Spinal cord (tissue), 10 donors: Measurements from ENCODE around the gene PLEK. TPM values are rescaled to one million over a fixed set of nuclear protein-coding genes. Genes with fewer than 3 reads are reported as not detected.
"Not testable (repeated sequence)": the region's sequence is repeated elsewhere in the genome, so short reads cannot be mapped to it uniquely, and the experiment has no call there.

Source experiments
- DNase-seq, 6 donors: peaks; one replicate each; pipeline versions ENCODE4 v3.0.0 to v3.0.0-alpha.2; 2013 to 2015; ENCODE audit warnings: low spot score in 6 of 6, low read depth in 4 of 6
- H3K27ac ChIP-seq: one replicate; pipeline ENCODE4 v1.5.1; 2013; ENCODE audit warnings: low read depth, low read length, control low read depth
- H3K27me3 ChIP-seq: one replicate; pipeline ENCODE4 v1.6.1; 2013; ENCODE audit warnings: low read length; ENCODE audit not compliant: control insufficient read depth, insufficient read depth
- H3K36me3 ChIP-seq: one replicate; pipeline ENCODE4 v1.6.1; 2013; ENCODE audit warnings: low read length; ENCODE audit not compliant: control insufficient read depth, insufficient read depth
- H3K4me1 ChIP-seq: one replicate; pipeline ENCODE4 v1.6.1; 2013; ENCODE audit warnings: low read length; ENCODE audit not compliant: control insufficient read depth, insufficient read depth
- H3K4me3 ChIP-seq: one replicate; pipeline ENCODE4 v1.5.1; 2013; ENCODE audit warnings: low read depth, low read length, control low read depth
- H3K9me3 ChIP-seq: one replicate; pipeline ENCODE4 v1.6.1; 2013; ENCODE audit warnings: low read length; ENCODE audit not compliant: control insufficient read depth, insufficient read depth
- WGBS: methylation state at CpG from one replicate; pipeline ENCODE4 v1.1.5; 2013; ENCODE audit warnings: missing lambda C conversion rate; ENCODE audit not compliant: insufficient coverage; 5-methylcytosine and 5-hydroxymethylcytosine counted together
- polyA plus RNA-seq, 2 donors: library from polyadenylated mRNA; unstranded; fragments of 120-200 nt; gene quantifications; one replicate each; pipeline ENCODE4 v1.2.1, GENCODE V29; 2013; ENCODE audit not compliant: insufficient read length in 2 of 2
- total RNA-seq, 2 donors: library from RNA; depleted of rRNA in 1 of 2; stranded (reverse); fragments of 120-200 nt in 1 of 2; fragments of >200 nt in 1 of 2; gene quantifications; one replicate each; pipeline versions ENCODE4 v1.2.3 to v1.2.4, GENCODE V29; 2013 to 2014
- donor health status: healthy.

Gene PLEK
- total and polyA plus RNA-seq, 4 donors = 5.2 to 12.3 (median 7.9) TPM

DNA sequence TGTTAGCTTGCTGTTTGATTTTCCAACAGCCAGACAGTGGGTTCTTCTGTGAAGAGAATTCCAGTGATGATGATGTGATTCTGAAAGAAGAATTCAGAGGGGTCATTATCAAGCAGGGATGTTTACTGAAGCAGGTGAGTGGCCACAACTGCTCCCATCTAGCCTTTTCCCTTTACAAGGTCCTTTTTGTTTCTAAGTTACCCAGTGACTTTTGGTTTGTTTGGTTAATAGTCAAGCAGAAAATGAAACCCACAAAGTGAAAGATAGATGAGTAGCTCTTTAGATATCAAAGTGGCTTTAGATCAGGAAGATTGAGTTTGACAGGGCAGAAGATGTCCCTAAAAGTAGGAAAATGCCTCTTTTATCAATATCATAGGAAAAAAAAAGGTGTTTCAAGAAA is 23.3 kb downstream of the PLEK start:
- no peak for DNase-seq
- Histone ChIP-seq H3K27ac (no peak overlapping the region), H3K27me3 (no peaks in the 10 kb centered on the region)

DNA sequence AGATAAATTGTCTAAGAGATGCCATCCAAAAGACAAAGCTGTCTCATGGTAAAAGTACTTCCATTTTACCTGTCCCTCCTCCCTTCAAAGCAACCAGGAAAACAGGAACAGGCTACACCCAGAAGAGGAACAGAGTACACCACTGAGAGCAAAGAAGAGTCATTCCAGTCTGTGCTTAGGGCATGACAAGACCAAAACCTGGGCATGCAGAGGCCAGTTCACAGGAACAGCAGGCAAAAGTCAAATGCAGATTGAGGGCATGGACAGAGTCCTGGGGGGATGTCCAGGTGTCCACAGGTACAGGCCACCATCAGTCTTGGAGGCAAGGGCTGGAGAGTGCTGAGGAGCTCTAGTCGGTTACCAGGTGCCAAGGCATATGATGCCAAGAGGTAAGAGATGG is 23.7 kb downstream of the PLEK start:
- H3K27ac ChIP-seq = no peak overlapping the region
- H3K4me1 ChIP-seq = peaks cover 11% of the 10 kb centered on the region
- no peaks in the 10 kb centered on the region for H3K27me3 ChIP-seq
- DNase-seq = no peak
- WGBS = 100% methylated on average over 1 of the region's 1 CpG
- H3K4me3 ChIP-seq = no peak overlapping the region
- H3K36me3 ChIP-seq = no peaks in the 10 kb centered on the region
- no peaks in the 10 kb centered on the region for H3K9me3 ChIP-seq

More for the DNA sequence above, 23.3 kb downstream of the PLEK start:
- Histone ChIP-seq H3K36me3 (no peaks in the 10 kb centered on the region), H3K4me1 (peaks cover 11% of the 10 kb centered on the region), H3K4me3 (no peak overlapping the region), H3K9me3 (no peaks in the 10 kb centered on the region)

- H3K36me3 ChIP-seq = no peaks in the 10 kb centered on the region
- H3K27me3 ChIP-seq = no peaks in the 10 kb centered on the region
- H3K4me3 ChIP-seq = no peak overlapping the region
- peaks cover 11% of the 10 kb centered on the region for H3K4me1 ChIP-seq
- H3K9me3 ChIP-seq = no peaks in the 10 kb centered on the region
- WGBS = 23% methylated on average over 1 of the region's 2 CpGs
- peak in 3 of 6 donors; percentile 62 to 94 (median 83) for DNase-seq
- H3K27ac ChIP-seq = peak overlapping the region; percentile 30
Measured at GRCh38 chr2:68390114-68390513, 25.0 kb downstream of the PLEK start.

DNA sequence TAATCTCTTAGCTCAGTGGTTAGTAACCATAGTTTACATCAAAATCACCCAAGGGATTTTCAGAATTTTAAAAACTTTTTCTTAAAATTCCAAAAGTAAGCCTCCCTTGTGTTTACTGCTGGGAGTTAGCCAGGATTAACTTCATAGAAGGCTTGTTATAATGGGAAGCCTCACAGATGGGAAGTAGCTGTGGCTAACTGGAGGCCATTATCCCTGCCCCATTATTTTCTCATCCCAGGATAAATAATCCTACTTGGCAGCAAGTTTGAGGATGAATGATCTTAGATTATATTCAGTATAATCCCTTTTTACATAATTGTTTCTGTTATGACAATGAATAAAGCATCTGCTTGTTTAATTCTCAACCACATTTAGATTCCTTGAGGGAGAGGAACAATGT is 25.5 kb downstream of the PLEK start:
- Histone ChIP-seq H3K4me3 (no peak overlapping the region), H3K27me3 (no peaks in the 10 kb centered on the region), H3K4me1 (peaks cover 11% of the 10 kb centered on the region), H3K9me3 (no peaks in the 10 kb centered on the region), H3K36me3 (no peaks in the 10 kb centered on the region), H3K27ac (peak overlapping the region; percentile 48)
- DNase-seq = peak in 2 of 6 donors; percentile 46 to 77

DNA sequence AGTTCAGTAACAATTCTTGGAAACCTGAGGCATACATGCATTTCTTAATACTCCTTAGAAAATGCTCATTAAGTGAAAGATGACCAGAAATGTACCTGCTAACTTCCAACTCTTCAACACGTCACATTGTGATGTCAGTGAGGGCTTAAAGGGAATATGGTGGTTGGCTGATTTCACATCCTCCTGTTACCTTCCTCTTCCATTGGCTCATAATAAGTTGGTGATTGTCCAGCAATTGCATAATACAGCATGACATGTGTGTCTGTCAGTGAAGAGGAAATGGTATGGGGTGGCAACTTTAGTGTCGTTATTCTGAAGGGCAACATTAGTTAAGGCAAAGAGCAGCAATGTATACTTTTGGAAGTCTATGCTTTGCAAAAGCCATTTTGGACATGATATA is 26.0 kb downstream of the PLEK start:
- Histone ChIP-seq H3K9me3 (no peaks in the 10 kb centered on the region), H3K36me3 (no peaks in the 10 kb centered on the region), H3K4me1 (peaks cover 11% of the 10 kb centered on the region), H3K27ac (no peak overlapping the region), H3K27me3 (no peaks in the 10 kb centered on the region), H3K4me3 (no peak overlapping the region)
- no peak for DNase-seq
- WGBS = 93% methylated on average over 1 of the region's 2 CpGs

DNA sequence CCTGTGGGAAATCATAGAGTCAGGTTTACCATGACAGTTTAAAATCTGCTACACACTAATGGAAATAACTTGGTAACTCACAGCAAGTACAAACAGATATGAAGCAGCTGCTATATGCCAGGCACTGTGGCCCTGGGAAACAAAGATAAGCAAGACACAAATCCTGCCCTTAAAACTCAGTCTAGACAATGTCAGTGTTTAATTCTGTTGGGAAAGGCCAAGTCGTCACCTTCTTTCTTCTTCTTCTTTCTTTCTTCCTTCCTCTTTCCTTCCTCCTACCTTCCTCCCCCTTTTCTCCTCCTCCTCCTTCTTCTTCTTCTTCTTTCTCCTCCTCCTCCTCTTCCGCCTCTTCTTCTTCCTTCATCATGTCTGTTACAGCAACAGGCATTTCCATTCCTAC is 26.8 kb downstream of the PLEK start:
- H3K27ac ChIP-seq = no peak overlapping the region
- DNase-seq = no peak
- 86% methylated on average over 1 of the region's 2 CpGs for WGBS
- no peaks in the 10 kb centered on the region for H3K36me3 ChIP-seq
- no peak overlapping the region for H3K4me3 ChIP-seq
- H3K9me3 ChIP-seq = no peaks in the 10 kb centered on the region
- no peaks in the 10 kb centered on the region for H3K27me3 ChIP-seq
- peaks cover 11% of the 10 kb centered on the region for H3K4me1 ChIP-seq

GRCh38 chr2:68396093-68396492 is 31.0 kb downstream of the PLEK start:
- Histone ChIP-seq H3K27me3 (no peaks in the 10 kb centered on the region), H3K36me3 (no peaks in the 10 kb centered on the region), H3K4me3 (no peak overlapping the region), H3K9me3 (no peaks in the 10 kb centered on the region), H3K27ac (no peak overlapping the region), H3K4me1 (no peaks in the 10 kb centered on the region)
- no peak for DNase-seq
- WGBS = 75% methylated on average over 1 of the region's 4 CpGs

DNA sequence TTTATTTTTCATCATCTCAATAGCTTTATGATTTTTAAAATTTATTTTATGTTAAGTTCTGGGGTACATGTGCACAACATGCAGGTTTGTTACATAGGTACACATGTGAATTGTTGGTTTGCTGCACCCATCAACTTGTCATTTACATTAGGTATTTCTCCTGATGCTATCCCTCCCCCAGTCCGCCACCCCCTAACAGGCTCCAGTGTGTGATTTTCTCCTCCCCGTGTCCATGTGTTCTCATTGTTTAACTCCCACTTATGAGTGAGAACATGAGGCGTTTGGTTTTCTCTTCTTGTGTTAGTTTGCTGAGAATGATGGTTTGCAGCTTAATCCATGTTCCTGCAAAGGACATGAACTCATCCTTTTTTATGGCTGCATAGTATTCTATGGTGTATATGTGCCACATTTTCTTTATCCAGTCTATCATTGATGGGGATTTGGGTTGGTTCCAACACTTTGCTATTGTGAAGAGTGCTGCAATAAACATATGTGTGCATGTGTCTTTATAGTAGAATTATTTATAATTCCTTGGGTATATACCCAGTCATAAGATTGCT is 32.7 kb downstream of the PLEK start:
- not testable (repeated sequence) for H3K4me3 ChIP-seq, H3K4me1 ChIP-seq, H3K27ac ChIP-seq, DNase-seq, H3K27me3 ChIP-seq, H3K9me3 ChIP-seq, H3K36me3 ChIP-seq
- no CpG with 5 or more reads among the region's 3 CpGs for WGBS

GRCh38 chr2:68403199-68403644 is 38.1 kb downstream of the PLEK start:
- H3K4me1 ChIP-seq = no peaks in the 10 kb centered on the region
- H3K9me3 ChIP-seq = no peaks in the 10 kb centered on the region
- 82% methylated on average over 4 of the region's 4 CpGs for WGBS
- no peaks in the 10 kb centered on the region for H3K27me3 ChIP-seq
- H3K4me3 ChIP-seq = no peak overlapping the region
- DNase-seq = no peak
- H3K36me3 ChIP-seq = no peaks in the 10 kb centered on the region
- no peak overlapping the region for H3K27ac ChIP-seq

- DNase-seq = peak in 1 of 6 donors; percentile 78
- H3K4me3 ChIP-seq = no peak overlapping the region
- no peaks in the 10 kb centered on the region for H3K36me3 ChIP-seq
- whole genome bisulfite sequencing = no CpG with 5 or more reads among the region's 2 CpGs
- no peak overlapping the region for H3K27ac ChIP-seq
- H3K27me3 ChIP-seq = no peaks in the 10 kb centered on the region
- H3K9me3 ChIP-seq = no peaks in the 10 kb centered on the region
- H3K4me1 ChIP-seq = no peaks in the 10 kb centered on the region
Measured at GRCh38 chr2:68404164-68404563, 39.1 kb downstream of the PLEK start.
